Activated naive CD4-positive, alpha-beta T cell treated with anti-CD3 and anti-CD28 coated beads, Interleukin-2, amount 50 U/mL, for 24 hours (primary cell): ENCODE measurements around the gene TANGO2.

Experiments
- H3K27ac Mint-ChIP-seq: one replicate; pipeline ENCODE4 v1.8.0; 2021; ENCODE audit warnings: mild to moderate bottlenecking, mixed read lengths
- H3K27me3 Mint-ChIP-seq: one replicate; pipeline ENCODE4 v1.8.0; 2021; ENCODE audit warnings: mixed read lengths
- H3K36me3 Mint-ChIP-seq: one replicate; pipeline ENCODE4 v1.8.0; 2021; ENCODE audit warnings: mixed read lengths
- H3K4me1 Mint-ChIP-seq: one replicate; pipeline ENCODE4 v1.8.0; 2021; ENCODE audit warnings: mixed read lengths
- H3K4me3 Mint-ChIP-seq: one replicate; pipeline ENCODE4 v1.8.0; 2021; ENCODE audit warnings: mild to moderate bottlenecking, mixed read lengths
- H3K9me3 Mint-ChIP-seq: one replicate; pipeline ENCODE4 v1.8.0; 2021; ENCODE audit warnings: mixed read lengths

TANGO2 gene

GRCh38 chr22:20111045-20111688, 90.3 kb downstream of the TANGO2 start:
- Mint-ChIP-seq H3K4me3 (no peak overlapping the region), H3K27me3 (no peaks in the 10 kb centered on the region), H3K27ac (peak overlapping the region; percentile 76), H3K36me3 (peaks cover 8% of the 10 kb centered on the region), H3K9me3 (no peaks in the 10 kb centered on the region), H3K4me1 (peaks cover 16% of the 10 kb centered on the region)

GRCh38 chr22:20111689-20112622, 91.0 kb downstream of the TANGO2 start:
- H3K4me3 Mint-ChIP-seq, result no peak overlapping the region
- peaks cover 9% of the 10 kb centered on the region for H3K36me3 Mint-ChIP-seq
- H3K9me3 Mint-ChIP-seq, result no peaks in the 10 kb centered on the region
- H3K27ac Mint-ChIP-seq, result peak overlapping the region; percentile 92
- peaks cover 16% of the 10 kb centered on the region for H3K4me1 Mint-ChIP-seq
- H3K27me3 Mint-ChIP-seq, result no peaks in the 10 kb centered on the region

GRCh38 chr22:20112623-20113511, 92.0 kb downstream of the TANGO2 start:
- Mint-ChIP-seq H3K4me3 (no peak overlapping the region), H3K9me3 (no peaks in the 10 kb centered on the region), H3K4me1 (peaks cover 16% of the 10 kb centered on the region), H3K27ac (no peak overlapping the region), H3K36me3 (peaks cover 9% of the 10 kb centered on the region), H3K27me3 (no peaks in the 10 kb centered on the region)

- Mint-ChIP-seq H3K36me3 (peaks cover 10% of the 10 kb centered on the region), H3K4me3 (no peak overlapping the region), H3K4me1 (peaks cover 23% of the 10 kb centered on the region), H3K9me3 (no peaks in the 10 kb centered on the region), H3K27ac (peak overlapping the region; percentile 77), H3K27me3 (no peaks in the 10 kb centered on the region)
These were observed 92.8 kb downstream of the TANGO2 start for GRCh38 chr22:20113551-20114310.

GRCh38 chr22:20114506-20115475, 93.9 kb downstream of the TANGO2 start:
- Mint-ChIP-seq H3K27ac (peak overlapping the region; percentile 77), H3K36me3 (peaks cover 12% of the 10 kb centered on the region), H3K4me1 (peaks cover 32% of the 10 kb centered on the region)

GRCh38 chr22:20115691-20116375, 94.9 kb downstream of the TANGO2 start, which contains the start of gene RANBP1:
Gene RANBP1 (plus strand): TSS chr22:20116104. CDS start chr22:20116185, 81 bp downstream.
- peak within 1 kb of the TSS; percentile 97 for H3K27ac Mint-ChIP-seq
- no peaks in the 10 kb centered on the region for H3K27me3 Mint-ChIP-seq
- peaks cover 12% of the 10 kb centered on the region for H3K36me3 Mint-ChIP-seq
- peaks cover 36% of the 10 kb centered on the region for H3K4me1 Mint-ChIP-seq
- peak within 1 kb of the TSS; percentile 90 for H3K4me3 Mint-ChIP-seq
- H3K9me3 Mint-ChIP-seq, result no peaks in the 10 kb centered on the region

More at GRCh38 chr22:20114506-20115475, 93.9 kb downstream of the TANGO2 start:
- Mint-ChIP-seq H3K9me3 (no peaks in the 10 kb centered on the region), H3K27me3 (no peaks in the 10 kb centered on the region), H3K4me3 (peak overlapping the region; percentile 76)

GRCh38 chr22:20116376-20116950, 95.6 kb downstream of the TANGO2 start:
- Mint-ChIP-seq H3K4me3 (peak overlapping the region; percentile 90), H3K27ac (peak overlapping the region; percentile 97), H3K4me1 (peaks cover 40% of the 10 kb centered on the region), H3K27me3 (no peaks in the 10 kb centered on the region), H3K36me3 (peaks cover 12% of the 10 kb centered on the region), H3K9me3 (no peaks in the 10 kb centered on the region)
